Activated T-helper 17 cell treated with anti-CD3 and anti-CD28 coated beads, Interleukin-2, amount 50 U/mL, for 72 hours (primary cell): ENCODE data around the gene TMA7B. TPM values are rescaled to one million over a fixed set of nuclear protein-coding genes. Genes with fewer than 3 reads are reported as not detected.

Experiments
- ATAC-seq: fragments of 150-1000 bp; cut with Tn5 transposase; replicated peaks from 2 replicates; pipeline ENCODE4 v1.10.0; 2021; ENCODE audit warnings: mild to moderate bottlenecking, moderate library complexity
- H3K27ac Mint-ChIP-seq: one replicate; pipeline ENCODE4 v1.8.0; 2022; ENCODE audit warnings: mixed read lengths
- H3K27me3 Mint-ChIP-seq: one replicate; pipeline ENCODE4 v1.8.0; 2022; ENCODE audit warnings: mixed read lengths
- H3K36me3 Mint-ChIP-seq: one replicate; pipeline ENCODE4 v1.8.0; 2022; ENCODE audit warnings: low read depth, mild to moderate bottlenecking, mixed read lengths
- H3K4me1 Mint-ChIP-seq: one replicate; pipeline ENCODE4 v1.8.0; 2022; ENCODE audit warnings: mixed read lengths
- H3K4me3 Mint-ChIP-seq: one replicate; pipeline ENCODE4 v1.8.0; 2022; ENCODE audit warnings: mild to moderate bottlenecking, mixed read lengths
- H3K9me3 Mint-ChIP-seq: one replicate; pipeline ENCODE4 v1.8.0; 2022; ENCODE audit warnings: mixed read lengths
- total RNA-seq, 2 donors: library from RNA; stranded (reverse); gene quantifications; one replicate each; pipeline ENCODE4 v1.2.3, GENCODE V29; 2022

The TMA7B gene
- total RNA-seq = 1 to 10 TPM; 4.0 to 4.4 TPM

DNA sequence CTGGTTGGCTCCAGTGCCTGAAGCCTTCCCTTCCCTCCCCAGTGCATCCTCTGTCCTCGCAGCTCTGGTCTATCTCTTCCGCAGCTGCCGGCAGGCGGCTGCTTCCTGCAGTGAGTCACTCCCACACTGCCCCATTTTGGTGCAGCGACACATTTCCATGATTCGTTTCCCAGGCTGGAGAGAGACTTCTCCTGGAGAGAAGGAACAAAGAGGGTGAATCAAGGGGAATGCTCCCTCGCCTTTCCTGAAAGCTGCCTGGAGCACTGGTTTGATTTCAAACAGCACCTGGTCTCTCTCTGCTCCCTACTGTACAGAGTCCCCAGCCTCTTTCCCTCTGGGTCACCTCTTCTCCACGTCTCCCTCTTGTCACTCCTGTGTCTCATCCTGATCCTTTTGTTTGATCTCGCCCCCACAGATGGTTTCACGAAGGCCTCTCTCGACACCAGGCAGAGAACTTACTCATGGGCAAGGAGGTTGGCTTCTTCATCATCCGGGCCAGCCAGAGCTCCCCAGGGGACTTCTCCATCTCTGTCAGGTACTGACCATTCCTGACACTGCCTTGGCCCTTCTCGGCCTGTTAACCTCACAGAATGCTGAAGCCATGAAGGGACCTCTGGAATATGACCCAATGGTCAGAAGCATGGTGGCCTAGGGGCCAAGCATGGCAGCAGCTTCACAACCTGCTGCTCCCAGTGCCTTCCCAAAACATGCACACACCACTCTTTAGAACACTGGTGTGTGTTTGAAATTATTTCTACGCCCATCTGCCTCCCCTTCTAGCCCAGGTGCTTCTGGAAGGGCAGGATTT, at the start of gene TMA7B:
Gene TMA7B (plus strand): TSS at position 758 of the 808 bp plus-strand sequence. CDS start 3,978 bp downstream, outside the sequence.
- Mint-ChIP-seq H3K4me3 (peak within 1 kb of the TSS; percentile 66), H3K27me3 (no peaks in the 10 kb centered on the region), H3K36me3 (peaks cover 94% of the 10 kb centered on the region), H3K27ac (peak within 1 kb of the TSS; percentile 68), H3K9me3 (no peaks in the 10 kb centered on the region), H3K4me1 (peaks cover 52% of the 10 kb centered on the region)
- ATAC-seq = peak; percentile 41

DNA sequence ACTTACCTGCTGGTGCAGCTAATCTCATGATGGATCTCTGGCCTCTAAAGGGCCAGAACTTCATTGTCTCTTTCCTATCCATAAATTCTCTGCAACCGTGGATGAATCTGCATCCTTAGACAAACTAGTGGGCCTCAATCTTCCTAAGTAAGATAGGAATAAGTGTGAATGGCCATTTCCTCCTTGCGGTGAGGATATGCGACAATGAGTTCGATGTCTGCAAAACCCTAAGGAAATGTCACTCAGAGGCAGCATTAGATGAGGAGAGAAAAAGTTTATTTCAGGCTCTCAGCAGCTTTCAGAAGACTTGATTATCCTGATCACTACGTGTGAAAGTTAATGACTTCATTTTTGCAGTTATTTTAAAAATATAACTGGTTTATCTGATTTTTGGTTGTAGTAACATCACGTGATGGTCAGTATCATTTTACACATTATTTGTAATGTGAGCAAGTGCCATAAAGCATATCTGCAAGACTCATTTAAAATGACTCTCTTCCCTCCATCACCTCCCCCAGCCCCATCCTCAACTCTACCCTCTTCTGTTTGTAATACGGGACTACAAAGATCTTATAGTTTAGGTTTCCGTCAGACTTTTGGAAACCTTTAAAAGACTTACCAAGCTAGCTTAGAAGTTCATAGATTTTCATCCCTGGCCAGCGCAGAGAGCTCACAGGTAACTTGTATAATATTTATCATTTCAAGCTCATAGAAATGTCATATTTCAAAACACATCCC, 49.2 kb upstream of the TMA7B start:
- H3K4me1 Mint-ChIP-seq = peaks cover 65% of the 10 kb centered on the region
- H3K4me3 Mint-ChIP-seq = no peak overlapping the region
- no peaks in the 10 kb centered on the region for H3K9me3 Mint-ChIP-seq
- ATAC-seq = no peak
- H3K36me3 Mint-ChIP-seq = peaks cover 14% of the 10 kb centered on the region
- peak overlapping the region; percentile 88 for H3K27ac Mint-ChIP-seq
- H3K27me3 Mint-ChIP-seq = no peaks in the 10 kb centered on the region

GRCh38 chr22:39913321-39913720, 46.9 kb upstream of the TMA7B start:
- H3K4me3 Mint-ChIP-seq = no peak overlapping the region

GRCh38 chr22:39913886-39914285, 46.3 kb upstream of the TMA7B start:
- Mint-ChIP-seq H3K9me3 (no peaks in the 10 kb centered on the region), H3K36me3 (peaks cover 14% of the 10 kb centered on the region), H3K27ac (peak overlapping the region; percentile 88), H3K4me3 (no peak overlapping the region), H3K27me3 (no peaks in the 10 kb centered on the region), H3K4me1 (peaks cover 62% of the 10 kb centered on the region)
- ATAC-seq = no peak

More at GRCh38 chr22:39913321-39913720, 46.9 kb upstream of the TMA7B start:
- Mint-ChIP-seq H3K4me1 (peaks cover 67% of the 10 kb centered on the region), H3K27me3 (no peaks in the 10 kb centered on the region), H3K9me3 (no peaks in the 10 kb centered on the region), H3K27ac (peak overlapping the region; percentile 88), H3K36me3 (peaks cover 14% of the 10 kb centered on the region)
- ATAC-seq = no peak

GRCh38 chr22:39914584-39914983, 45.6 kb upstream of the TMA7B start:
- Mint-ChIP-seq H3K27me3 (no peaks in the 10 kb centered on the region), H3K4me1 (peaks cover 60% of the 10 kb centered on the region), H3K27ac (peak overlapping the region; percentile 88), H3K9me3 (no peaks in the 10 kb centered on the region), H3K36me3 (peaks cover 14% of the 10 kb centered on the region), H3K4me3 (no peak overlapping the region)
- no peak for ATAC-seq

DNA sequence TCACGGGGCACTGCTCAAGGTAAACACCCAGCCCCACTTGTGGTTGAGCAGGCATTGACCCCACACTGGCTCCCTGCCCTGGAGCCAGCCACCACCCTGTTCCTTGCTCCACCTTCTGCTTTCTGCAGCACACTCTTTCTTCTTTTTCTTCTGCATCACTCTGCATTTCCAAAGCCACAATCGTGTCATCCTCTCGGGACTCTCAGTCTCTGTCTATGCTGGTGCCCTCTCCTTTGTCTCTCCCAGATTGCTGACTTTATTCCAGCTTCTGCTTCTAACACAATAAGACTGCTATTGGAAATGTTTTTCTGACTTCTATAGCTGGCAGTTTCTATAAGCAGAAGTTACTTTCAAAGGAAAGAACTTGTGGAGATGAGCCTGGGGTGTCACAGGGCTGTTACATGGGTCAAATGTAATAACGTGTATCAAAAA, 44.9 kb upstream of the TMA7B start:
- H3K9me3 Mint-ChIP-seq = no peaks in the 10 kb centered on the region
- H3K27me3 Mint-ChIP-seq = no peaks in the 10 kb centered on the region
- peaks cover 9% of the 10 kb centered on the region for H3K36me3 Mint-ChIP-seq
- peak overlapping the region; percentile 76 for H3K27ac Mint-ChIP-seq
- peaks cover 60% of the 10 kb centered on the region for H3K4me1 Mint-ChIP-seq
- ATAC-seq = peak; percentile 50
- no peak overlapping the region for H3K4me3 Mint-ChIP-seq

DNA sequence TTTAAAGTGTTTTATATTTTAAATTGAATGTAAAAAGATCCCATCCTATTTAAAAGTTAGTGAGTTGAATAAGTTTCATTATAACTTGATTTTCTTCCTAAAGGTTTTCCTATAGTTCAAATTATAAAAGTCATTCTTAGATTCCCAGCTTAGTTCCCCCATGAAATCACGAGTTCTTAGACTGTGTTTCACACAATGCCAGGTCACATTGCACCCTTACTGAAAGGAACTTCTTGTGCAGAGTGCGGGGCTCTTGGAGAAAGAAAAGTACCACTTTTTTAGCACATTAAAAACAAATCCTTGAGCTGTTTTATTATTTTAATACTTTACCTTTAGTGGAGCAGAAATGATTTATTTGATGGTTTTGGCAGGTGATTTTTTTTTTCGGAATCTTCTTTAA, 43.7 kb upstream of the TMA7B start:
- Mint-ChIP-seq H3K27ac (peak overlapping the region; percentile 75), H3K4me3 (no peak overlapping the region), H3K27me3 (no peaks in the 10 kb centered on the region), H3K9me3 (no peaks in the 10 kb centered on the region), H3K4me1 (peaks cover 59% of the 10 kb centered on the region), H3K36me3 (peaks cover 7% of the 10 kb centered on the region)
- no peak for ATAC-seq

DNA sequence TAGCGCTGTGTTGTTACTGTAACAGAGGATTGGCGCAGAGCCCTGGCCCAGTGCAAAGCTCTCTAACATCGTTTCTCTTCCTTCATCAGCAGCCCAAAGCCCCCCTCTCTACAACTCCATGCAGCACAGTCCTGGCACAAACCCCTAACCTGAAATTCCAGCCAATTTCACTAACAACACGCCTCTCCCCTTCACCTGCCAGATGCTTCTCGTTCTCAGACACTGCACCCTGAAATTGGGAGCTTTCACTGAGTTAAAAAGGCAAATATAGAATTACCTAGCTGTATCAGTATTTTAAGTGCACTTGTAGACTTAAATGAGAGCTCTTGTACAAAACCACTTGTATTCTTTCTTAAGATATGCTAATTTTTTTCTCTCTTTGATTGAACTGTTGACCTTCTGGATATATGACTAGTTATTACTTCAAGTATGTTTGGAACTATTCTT, 43.0 kb upstream of the TMA7B start:
- ATAC-seq = no peak
- peaks cover 7% of the 10 kb centered on the region for H3K36me3 Mint-ChIP-seq
- H3K9me3 Mint-ChIP-seq = no peaks in the 10 kb centered on the region
- no peak overlapping the region for H3K4me3 Mint-ChIP-seq
- H3K27me3 Mint-ChIP-seq = no peaks in the 10 kb centered on the region
- H3K4me1 Mint-ChIP-seq = peaks cover 61% of the 10 kb centered on the region
- H3K27ac Mint-ChIP-seq = peak overlapping the region; percentile 70

- Mint-ChIP-seq H3K36me3 (peaks cover 7% of the 10 kb centered on the region), H3K27ac (peak overlapping the region; percentile 70), H3K27me3 (no peaks in the 10 kb centered on the region), H3K9me3 (no peaks in the 10 kb centered on the region), H3K4me1 (peaks cover 60% of the 10 kb centered on the region), H3K4me3 (no peak overlapping the region)
- ATAC-seq = no peak
Measured at GRCh38 chr22:39917776-39918495, 42.3 kb upstream of the TMA7B start.

DNA sequence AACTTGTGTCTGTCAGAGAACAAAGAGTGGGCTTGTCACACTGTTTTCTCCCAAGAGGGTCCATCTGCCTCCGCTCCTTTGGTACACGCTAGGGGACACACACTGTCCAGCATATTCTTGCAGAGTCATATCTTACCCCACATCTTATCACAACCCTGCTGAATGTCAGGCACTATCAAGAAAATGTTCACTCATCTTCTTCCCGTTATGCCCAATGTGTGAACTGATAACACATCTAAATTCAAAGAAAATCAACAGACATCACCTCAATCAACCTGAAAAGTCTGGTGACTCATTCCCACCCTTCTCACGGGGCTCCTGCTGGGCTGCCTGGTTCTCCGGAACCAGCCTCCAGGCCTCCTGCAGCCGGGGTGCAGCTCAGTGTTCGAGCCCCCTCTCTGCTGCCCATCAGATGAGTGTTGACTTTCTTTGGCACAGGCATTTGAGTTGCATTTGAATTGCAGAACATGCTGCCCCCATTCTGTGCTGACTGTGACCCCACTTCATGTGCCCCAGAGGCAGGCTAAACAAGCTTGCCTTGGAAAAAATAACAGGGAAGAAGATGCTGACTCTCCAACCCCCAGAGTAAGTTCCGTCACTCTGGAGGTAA, 40.0 kb upstream of the TMA7B start:
- peak overlapping the region; percentile 70 for H3K27ac Mint-ChIP-seq
- peak; percentile 82 for ATAC-seq
- H3K4me3 Mint-ChIP-seq = no peak overlapping the region
- H3K36me3 Mint-ChIP-seq = peaks cover 3% of the 10 kb centered on the region
- H3K4me1 Mint-ChIP-seq = peaks cover 52% of the 10 kb centered on the region
- no peaks in the 10 kb centered on the region for H3K27me3 Mint-ChIP-seq
- no peaks in the 10 kb centered on the region for H3K9me3 Mint-ChIP-seq

- no peak for ATAC-seq
- no peaks in the 10 kb centered on the region for H3K36me3 Mint-ChIP-seq
- peaks cover 56% of the 10 kb centered on the region for H3K4me1 Mint-ChIP-seq
- peak overlapping the region; percentile 36 for H3K27ac Mint-ChIP-seq
- no peaks in the 10 kb centered on the region for H3K27me3 Mint-ChIP-seq
- H3K9me3 Mint-ChIP-seq = no peaks in the 10 kb centered on the region
- no peak overlapping the region for H3K4me3 Mint-ChIP-seq
Measured at GRCh38 chr22:39923696-39924095, 36.5 kb upstream of the TMA7B start.

DNA sequence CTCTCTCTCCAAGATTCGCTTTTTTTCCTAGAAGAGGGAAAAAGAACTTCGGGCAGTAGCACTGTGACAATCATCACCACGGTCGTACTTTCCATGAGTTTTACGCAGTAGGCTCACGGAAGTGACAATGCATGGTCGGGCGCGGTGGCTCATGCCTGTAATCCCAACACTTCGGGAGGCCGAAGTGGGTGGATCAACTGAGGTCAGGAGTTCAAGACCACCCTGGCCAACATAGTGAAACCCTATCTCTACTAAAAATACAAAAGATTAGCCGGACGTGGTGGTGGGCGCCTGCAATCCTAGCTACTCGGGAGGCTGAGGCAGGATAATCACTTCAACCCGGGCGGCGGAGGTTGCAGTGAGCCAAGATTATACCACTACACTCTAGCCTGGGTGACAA, 35.9 kb upstream of the TMA7B start:
- no peak for ATAC-seq
- Mint-ChIP-seq H3K36me3 (no peaks in the 10 kb centered on the region), H3K27ac (peak overlapping the region; percentile 63)

DNA sequence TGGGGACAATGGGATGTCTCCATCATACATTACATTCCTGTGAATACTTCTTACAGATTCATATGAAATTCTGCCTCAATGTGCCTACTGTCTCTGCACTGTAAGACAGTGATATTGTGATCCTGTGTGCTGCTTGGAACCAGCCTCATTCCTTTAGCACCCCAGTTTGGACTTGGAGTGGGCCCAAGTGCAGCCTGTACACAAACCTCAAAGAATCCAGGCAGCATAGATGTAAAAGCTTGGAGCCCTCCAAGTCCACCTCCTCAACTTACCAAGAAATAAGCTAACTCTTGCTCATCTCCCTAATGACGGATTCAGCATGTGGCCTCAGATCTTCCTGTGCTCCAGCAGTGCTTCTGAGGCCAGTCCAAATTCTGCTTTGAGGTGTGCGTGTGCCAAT, 34.9 kb upstream of the TMA7B start:
- Mint-ChIP-seq H3K36me3 (no peaks in the 10 kb centered on the region), H3K4me3 (no peak overlapping the region), H3K9me3 (no peaks in the 10 kb centered on the region), H3K27me3 (no peaks in the 10 kb centered on the region), H3K27ac (peak overlapping the region; percentile 63), H3K4me1 (peaks cover 45% of the 10 kb centered on the region)
- no peak for ATAC-seq

More for the DNA sequence above, 35.9 kb upstream of the TMA7B start:
- Mint-ChIP-seq H3K9me3 (no peaks in the 10 kb centered on the region), H3K4me3 (no peak overlapping the region), H3K27me3 (no peaks in the 10 kb centered on the region), H3K4me1 (peaks cover 54% of the 10 kb centered on the region)
